H9 (cell line): ENCODE results near the gene ADRM1. TPM values are rescaled to one million over a fixed set of nuclear protein-coding genes. Genes with fewer than 3 reads are reported as not detected.
A peak's percentile ranks its signal among the peaks of the same experiment; 100 is the strongest.

Source experiments
- DNase-seq: peaks from one replicate; pipeline ENCODE4 v3.0.0-alpha.2; 2017
- H2AFZ ChIP-seq: one replicate; pipeline ENCODE4 v1.6.1; 2013; ENCODE audit warnings: mild to moderate bottlenecking, low read length, control low read depth, moderate library complexity
- H2AK5ac ChIP-seq: 2 replicates; pipeline ENCODE4 v1.6.1; 2013; ENCODE audit warnings: low read length, control low read depth, mixed read lengths; ENCODE audit not compliant: insufficient read length
- H2BK120ac ChIP-seq: one replicate; pipeline ENCODE4 v1.6.1; 2013; ENCODE audit warnings: low read depth, mild to moderate bottlenecking, low read length, control low read depth, inconsistent platforms; ENCODE audit not compliant: poor library complexity, severe bottlenecking
- H2BK12ac ChIP-seq: 2 replicates; pipeline ENCODE4 v1.6.1; 2013; ENCODE audit warnings: low read length, control low read depth, mixed read lengths, low read depth; ENCODE audit not compliant: insufficient read length
- H2BK15ac ChIP-seq: 2 replicates; pipeline ENCODE4 v1.6.1; 2013; ENCODE audit warnings: low read depth, low read length, control low read depth
- H2BK20ac ChIP-seq: one replicate; pipeline ENCODE4 v1.6.1; 2013; ENCODE audit warnings: low read depth, mild to moderate bottlenecking, low read length, control low read depth, inconsistent platforms; ENCODE audit not compliant: poor library complexity, severe bottlenecking
- H2BK5ac ChIP-seq: 2 replicates; pipeline ENCODE4 v1.6.1; 2013; ENCODE audit warnings: low read length, control low read depth, mixed read lengths; ENCODE audit not compliant: insufficient read length
- H3K14ac ChIP-seq: 2 replicates; pipeline ENCODE4 v1.6.1; 2013; ENCODE audit warnings: low read length, control low read depth; ENCODE audit not compliant: insufficient read depth
- H3K18ac ChIP-seq: 2 replicates; pipeline ENCODE4 v1.6.1; 2013; ENCODE audit warnings: low read depth, mild to moderate bottlenecking, mixed read lengths, low read length, control low read depth; ENCODE audit not compliant: insufficient read length
- H3K23ac ChIP-seq: 2 replicates; pipeline ENCODE4 v1.6.1; 2013; ENCODE audit warnings: low read length, control low read depth, mixed read lengths, low read depth; ENCODE audit not compliant: insufficient read length
- H3K23me2 ChIP-seq: 2 replicates; pipeline ENCODE4 v1.6.1; 2013; ENCODE audit warnings: low read depth, mild to moderate bottlenecking, mixed read lengths, low read length, control low read depth; ENCODE audit not compliant: insufficient read length, poor library complexity, severe bottlenecking
- H3K27ac ChIP-seq: 2 replicates; pipeline ENCODE4 v1.5.1; 2013; ENCODE audit warnings: low read length, control low read depth, mixed read lengths, low read depth; ENCODE audit not compliant: insufficient read length
- H3K27me3 ChIP-seq: 2 replicates; pipeline ENCODE4 v1.6.1; 2013; ENCODE audit warnings: low read length, control low read depth, inconsistent platforms; ENCODE audit not compliant: insufficient read depth
- H3K4ac ChIP-seq: 2 replicates; pipeline ENCODE4 v1.6.1; 2013; ENCODE audit warnings: low read depth, mild to moderate bottlenecking, control low read depth, inconsistent platforms, low read length, moderate library complexity
- H3K4me1 ChIP-seq: 2 replicates; pipeline ENCODE4 v1.6.1; 2013; ENCODE audit warnings: low read length, control low read depth, inconsistent platforms; ENCODE audit not compliant: insufficient read depth
- H3K4me2 ChIP-seq: 2 replicates; pipeline ENCODE4 v1.6.1; 2013; ENCODE audit warnings: low read length, control low read depth, mixed read lengths; ENCODE audit not compliant: insufficient read length, insufficient read depth
- H3K56ac ChIP-seq: 2 replicates; pipeline ENCODE4 v1.6.1; 2013; ENCODE audit warnings: low read depth, mild to moderate bottlenecking, mixed read lengths, low read length, control low read depth; ENCODE audit not compliant: insufficient read length
- H3K79me1 ChIP-seq: 2 replicates; pipeline ENCODE4 v1.6.1; 2013; ENCODE audit warnings: low read depth, mild to moderate bottlenecking, moderate library complexity, low read length, control low read depth, inconsistent platforms; ENCODE audit not compliant: insufficient read depth, poor library complexity, severe bottlenecking
- H3K79me2 ChIP-seq: 2 replicates; pipeline ENCODE4 v1.6.1; 2013; ENCODE audit warnings: low read length, control low read depth, inconsistent platforms; ENCODE audit not compliant: insufficient read depth
- H3K9ac ChIP-seq: 2 replicates; pipeline ENCODE4 v1.6.1; 2013; ENCODE audit warnings: low read length, control low read depth, mixed read lengths; ENCODE audit not compliant: insufficient read length; ENCODE audit errors: extremely low read depth
- H3K9me3 ChIP-seq: one replicate; pipeline ENCODE4 v1.6.1; 2013; ENCODE audit warnings: low read depth, low read length, inconsistent platforms; ENCODE audit not compliant: control insufficient read depth
- H3T11ph ChIP-seq: one replicate; pipeline ENCODE4 v1.6.1; 2013; ENCODE audit warnings: mild to moderate bottlenecking, low read length, control low read depth, inconsistent platforms
- H4K20me1 ChIP-seq: one replicate; pipeline ENCODE4 v1.6.1; 2013; ENCODE audit not compliant: control insufficient read depth, insufficient read length, insufficient read depth
- H4K5ac ChIP-seq: 2 replicates; pipeline ENCODE4 v1.6.1; 2013; ENCODE audit warnings: low read depth, mild to moderate bottlenecking, mixed read lengths, low read length, control low read depth; ENCODE audit not compliant: insufficient read length
- H4K8ac ChIP-seq: replicated peaks from 2 replicates; pipeline ENCODE4 v1.6.1; 2013; ENCODE audit warnings: low read length, control low read depth, mixed read lengths, low read depth; ENCODE audit not compliant: insufficient read length
- H4K91ac ChIP-seq: 2 replicates; pipeline ENCODE4 v1.6.1; 2013; ENCODE audit warnings: low read depth, mild to moderate bottlenecking, moderate library complexity, mixed read lengths, low read length, control low read depth; ENCODE audit not compliant: insufficient read length
- H3K27ac Mint-ChIP-seq, 3 experiments: 2 replicates in 2 of 3; 3 replicates in 1 of 3; pipeline ENCODE4 v1.8.0; 2020 to 2021; ENCODE audit warnings: mixed read lengths in 3 of 3, mild to moderate bottlenecking in 1 of 3, moderate library complexity in 1 of 3
- H3K27me3 Mint-ChIP-seq: 2 replicates; pipeline ENCODE4 v1.8.0; 2021; ENCODE audit warnings: low read depth, mild to moderate bottlenecking, moderate library complexity, mixed read lengths
- H3K36me3 Mint-ChIP-seq, 3 experiments: 2 replicates in 2 of 3; 3 replicates in 1 of 3; pipeline ENCODE4 v1.8.0; 2020 to 2021; ENCODE audit warnings: low read depth in 3 of 3, mixed read lengths in 3 of 3; ENCODE audit not compliant: insufficient read depth in 1 of 3
- H3K4me1 Mint-ChIP-seq, 2 experiments: 2 replicates each; pipeline ENCODE4 v1.8.0; 2020; ENCODE audit warnings: mixed read lengths in 2 of 2
- H3K4me3 Mint-ChIP-seq, 2 experiments: 2 replicates in 1 of 2; 3 replicates in 1 of 2; pipeline ENCODE4 v1.8.0; 2020 to 2021; ENCODE audit warnings: mild to moderate bottlenecking in 2 of 2, mixed read lengths in 2 of 2, moderate library complexity in 1 of 2
- H3K9me3 Mint-ChIP-seq, 2 experiments: 2 replicates in 1 of 2; 3 replicates in 1 of 2; pipeline ENCODE4 v1.8.0; 2020; ENCODE audit warnings: mild to moderate bottlenecking in 2 of 2, mixed read lengths in 2 of 2, moderate library complexity in 1 of 2
- CTCF ChIP-seq: fragments of 200-600 bp; sonication (generic); conservative IDR thresholded peaks from 3 replicates; pipeline ENCODE4 v1.8.0; 2021; ENCODE audit warnings: antibody characterized with exemption, mild to moderate bottlenecking
- WGBS: extraction: QIAGEN DNeasy Blood & Tissue Kit; methylation state at CpG from one replicate; pipeline ENCODE4 v1.1.7; 2013; ENCODE audit warnings: missing lambda C conversion rate, low lambda C conversion rate, mixed read lengths; ENCODE audit not compliant: insufficient read length; ENCODE audit errors: extremely low coverage; 5-methylcytosine and 5-hydroxymethylcytosine counted together
- total RNA-seq: library from RNA; stranded (reverse); gene quantifications from 2 replicates; pipeline ENCODE4 v1.2.1, GENCODE V29; 2021

ADRM1 gene
- total RNA-seq, 1 experiment from 2014 or later, result 153 TPM

DNA sequence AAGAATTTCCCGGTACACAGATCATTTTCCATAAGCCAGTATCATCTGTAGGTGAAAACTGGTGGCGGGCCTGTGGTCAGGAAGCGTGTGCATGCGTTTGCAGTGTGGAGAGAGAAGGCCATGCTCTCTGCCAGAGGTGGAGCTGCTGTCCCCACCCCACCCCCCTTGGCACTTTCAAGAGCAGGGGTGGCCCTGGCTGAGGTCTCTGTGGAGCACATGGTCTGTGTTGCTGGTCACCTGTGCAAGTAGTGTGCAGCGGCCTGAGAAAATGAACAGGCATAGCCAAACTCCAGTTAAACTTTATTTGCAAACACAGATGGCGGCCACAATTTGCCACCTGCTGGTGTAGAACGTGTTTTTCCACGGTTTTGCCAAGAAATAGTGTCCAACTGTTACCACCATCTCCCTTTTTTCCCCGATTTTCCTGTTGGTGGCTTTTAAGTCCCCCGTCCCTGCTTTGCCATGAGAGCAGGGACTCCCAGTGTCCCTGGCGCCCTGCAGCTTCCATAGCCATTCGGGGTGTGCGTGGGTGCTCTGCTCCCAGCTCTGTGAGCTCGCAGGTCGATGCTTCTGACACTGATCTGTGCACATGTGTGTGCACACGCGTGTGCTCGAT, 2.5 kb downstream of the ADRM1 start:
- Histone ChIP-seq H3K9me3 (no peaks in the 10 kb centered on the region), H2BK5ac (no peak overlapping the region), H3K23ac (no peak overlapping the region), H4K91ac (no peak overlapping the region), H4K8ac (no peak overlapping the region), H3K56ac (no peak overlapping the region), H3T11ph (no peak overlapping the region), H3K4me2 (no peak overlapping the region), H3K14ac (no peak overlapping the region), H3K79me1 (no peaks in the 10 kb centered on the region), H2BK15ac (no peak overlapping the region), H3K27me3 (no peaks in the 10 kb centered on the region), H3K23me2 (peaks cover 7% of the 10 kb centered on the region), H2BK120ac (no peak overlapping the region), H4K5ac (no peak overlapping the region), H3K4me1 (no peaks in the 10 kb centered on the region; the same call in 1 of the 2 replicates), H3K18ac (no peak overlapping the region), H2BK20ac (no peak overlapping the region), H2AK5ac (no peak overlapping the region), H3K4ac (no peak overlapping the region), H4K20me1 (no peaks in the 10 kb centered on the region), H3K9ac (no peak overlapping the region), H3K79me2 (peaks cover 18% of the 10 kb centered on the region; the same call in 1 of the 2 replicates), H2BK12ac (no peak overlapping the region), H3K27ac (no peak overlapping the region), H2AFZ (no peak overlapping the region)
- no peak for DNase-seq
- Mint-ChIP-seq H3K4me1 (peaks cover 14 to 22% of the 10 kb centered on the region in 2 experiments), H3K4me3 (peak overlapping the region; percentile 90 to 96; a peak in 4 of 5 replicates), H3K27ac (peak overlapping the region; percentile 48 to 91 (median 68); a peak in 5 of 7 replicates), H3K9me3 (no peaks in the 10 kb centered on the region), H3K27me3 (no peaks in the 10 kb centered on the region), H3K36me3 (peaks cover 24 to 58% (median 55%) of the 10 kb centered on the region in 3 experiments)
- no peak for TF ChIP-seq CTCF
- WGBS, result no CpG with 5 or more reads among the region's 18 CpGs
